ENCODE results near the gene SIGLEC10.

SIGLEC10 gene

DNA sequence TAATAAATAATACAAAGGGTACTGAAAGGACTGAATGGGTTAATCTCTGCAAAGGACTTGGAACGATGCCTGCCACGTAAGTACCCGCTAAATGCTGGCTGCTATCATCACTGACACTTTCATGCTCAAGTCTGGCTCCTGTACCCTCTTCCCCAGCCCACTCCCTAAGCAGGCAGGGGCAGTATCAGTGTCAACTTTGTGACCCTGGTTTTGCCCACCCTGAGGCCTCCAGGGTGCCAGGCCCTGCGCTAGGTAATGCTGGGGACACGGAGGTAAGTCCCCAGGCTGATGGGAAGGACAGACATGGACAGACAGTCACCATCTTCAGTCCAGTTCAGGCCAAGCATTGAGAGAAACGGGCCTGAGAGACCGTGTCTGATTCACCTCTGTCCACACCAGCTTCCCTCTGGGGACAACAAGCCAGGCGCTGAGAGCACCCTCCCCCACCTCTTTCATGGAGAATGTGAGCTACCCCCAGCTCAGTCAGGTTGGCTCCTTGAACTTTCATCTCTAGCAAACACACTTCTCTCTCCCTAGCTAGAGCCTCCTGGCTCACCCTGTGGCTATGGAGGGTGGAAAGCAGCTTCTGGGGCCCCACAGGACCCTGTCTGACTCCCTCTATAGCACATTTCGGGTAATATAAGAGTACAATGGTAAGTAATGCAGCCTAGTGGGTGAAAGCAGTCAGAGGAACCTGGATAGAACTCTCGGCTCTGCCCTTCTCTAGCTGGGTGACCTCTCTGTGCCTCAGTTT, 52.1 kb downstream of the SIGLEC10 start:
- DNase-seq: peak; percentile 35 to 47 (median 42)

- DNase-seq: no peak
These were observed 53.0 kb downstream of the SIGLEC10 start for GRCh38 chr19:51364200-51365106.

DNA sequence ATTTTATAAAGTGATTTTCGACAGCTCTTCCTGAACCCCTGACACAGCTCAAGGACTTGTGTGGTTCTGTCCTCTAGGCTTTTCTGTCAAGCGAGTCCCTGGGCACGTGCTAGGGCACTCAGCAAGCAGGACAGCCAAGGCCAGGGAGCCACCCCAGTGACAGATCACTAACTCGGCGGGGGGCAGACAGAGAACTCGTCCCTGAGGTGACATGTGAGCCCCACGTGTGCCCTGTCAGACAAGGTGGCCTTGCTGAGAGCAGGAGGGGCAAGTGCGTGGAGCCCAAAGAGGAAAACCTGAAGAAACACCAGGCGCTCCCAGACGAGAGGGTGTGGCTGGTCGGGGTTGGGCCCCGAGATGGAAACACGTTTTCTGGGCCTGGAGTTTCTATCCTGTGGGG, 56.2 kb downstream of the SIGLEC10 start:
- no peak for DNase-seq

All from suppressor macrophage (primary cell).